Mononuclear cell (primary cell): ENCODE results near the gene CACNB2. TPM values are rescaled to one million over a fixed set of nuclear protein-coding genes. Genes with fewer than 3 reads are reported as not detected.

Source experiments
- H3K27me3 ChIP-seq: 2 replicates; pipeline ENCODE4 v1.6.0; 2011; ENCODE audit warnings: low read length, control low read depth; ENCODE audit not compliant: insufficient read depth
- H3K4me1 ChIP-seq: 2 replicates; pipeline ENCODE4 v1.5.1; 2011; ENCODE audit warnings: mild to moderate bottlenecking, low read length, control low read depth; ENCODE audit not compliant: insufficient read depth
- H3K4me3 ChIP-seq: 2 replicates; pipeline ENCODE4 v1.5.1; 2011; ENCODE audit warnings: mild to moderate bottlenecking, low read length, moderate library complexity
- H3K9me3 ChIP-seq: 2 replicates; pipeline ENCODE4 v1.5.1; 2011; ENCODE audit warnings: low read depth, mild to moderate bottlenecking, control low read depth, low read length
- total RNA-seq: library from RNA; depleted of rRNA; stranded (reverse); fragments of >200 nt; gene quantifications from one replicate; pipeline ENCODE4 v1.2.3, GENCODE V29; 2012

The CACNB2 gene
- total RNA-seq, 1 donor: not detected

DNA sequence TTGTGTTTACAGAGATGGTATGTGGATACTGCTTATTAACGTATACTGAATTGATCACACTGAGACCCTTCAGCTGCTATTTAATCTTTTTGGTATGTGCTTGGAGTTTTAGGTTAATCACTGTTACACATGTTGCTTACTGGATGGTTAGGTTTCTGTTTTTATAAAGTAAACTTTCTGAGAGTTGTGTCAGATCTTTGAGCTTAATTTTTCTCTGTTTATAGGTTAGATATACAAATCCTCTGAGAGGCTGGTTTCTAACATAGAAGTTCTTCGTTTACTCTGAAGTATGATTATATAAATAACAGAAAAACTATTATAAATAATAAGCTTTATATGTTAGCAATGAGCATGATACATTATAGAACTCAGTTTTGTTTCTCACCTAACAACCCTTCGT, 388.1 kb downstream of the CACNB2 start:
- Histone ChIP-seq H3K4me1 (no peaks in the 10 kb centered on the region), H3K27me3 (no peaks in the 10 kb centered on the region), H3K4me3 (no peak overlapping the region), H3K9me3 (no peaks in the 10 kb centered on the region)

DNA sequence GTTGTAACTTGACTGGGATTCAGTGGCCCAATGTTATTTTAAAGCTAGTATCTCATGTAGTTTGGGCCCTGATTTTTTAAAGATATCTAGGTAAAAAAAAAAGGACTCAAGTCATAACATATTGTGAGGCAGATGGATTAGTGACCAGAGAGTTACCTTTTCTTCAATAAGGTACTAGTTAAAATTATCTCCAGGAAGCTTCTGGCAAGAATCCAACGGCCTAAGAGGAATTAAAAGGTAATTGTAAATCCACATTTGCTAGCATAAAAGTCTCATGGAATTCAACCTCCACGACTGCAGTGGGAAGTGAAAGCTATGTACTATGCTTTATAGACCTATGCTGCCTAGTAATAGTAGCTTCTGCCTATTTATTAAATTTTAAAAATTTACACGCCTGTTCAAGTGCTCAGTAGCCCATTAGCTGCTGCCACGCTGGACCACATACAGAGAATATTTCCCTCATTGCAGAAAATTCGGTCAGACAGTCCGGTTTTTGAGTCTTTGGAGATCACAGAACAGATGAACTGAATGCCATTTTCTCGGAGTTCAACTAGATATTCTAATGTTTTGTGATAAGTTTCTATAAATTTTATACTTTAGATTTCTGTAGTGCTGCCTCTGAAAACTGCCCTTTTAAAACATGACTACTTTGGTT, 392.8 kb downstream of the CACNB2 start:
- Histone ChIP-seq H3K4me1 (no peaks in the 10 kb centered on the region), H3K9me3 (no peaks in the 10 kb centered on the region), H3K4me3 (no peak overlapping the region), H3K27me3 (no peaks in the 10 kb centered on the region)

DNA sequence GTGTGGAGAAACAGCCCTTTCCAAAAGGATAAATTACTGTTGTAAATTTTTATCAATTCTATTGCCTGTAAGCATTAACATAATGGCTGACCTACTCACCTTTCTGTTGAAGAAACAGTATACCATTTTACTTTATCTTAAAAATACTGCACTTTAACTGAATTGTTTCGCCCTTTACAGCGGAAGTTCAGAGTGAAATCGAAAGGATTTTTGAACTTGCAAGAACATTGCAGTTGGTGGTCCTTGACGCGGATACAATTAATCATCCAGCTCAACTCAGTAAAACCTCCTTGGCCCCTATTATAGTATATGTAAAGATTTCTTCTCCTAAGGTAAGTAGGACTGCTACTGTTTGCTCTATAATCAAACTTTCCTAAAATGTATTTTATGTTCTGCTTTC, 393.7 kb downstream of the CACNB2 start:
- Histone ChIP-seq H3K27me3 (no peaks in the 10 kb centered on the region), H3K4me3 (no peak overlapping the region), H3K9me3 (no peaks in the 10 kb centered on the region)

DNA sequence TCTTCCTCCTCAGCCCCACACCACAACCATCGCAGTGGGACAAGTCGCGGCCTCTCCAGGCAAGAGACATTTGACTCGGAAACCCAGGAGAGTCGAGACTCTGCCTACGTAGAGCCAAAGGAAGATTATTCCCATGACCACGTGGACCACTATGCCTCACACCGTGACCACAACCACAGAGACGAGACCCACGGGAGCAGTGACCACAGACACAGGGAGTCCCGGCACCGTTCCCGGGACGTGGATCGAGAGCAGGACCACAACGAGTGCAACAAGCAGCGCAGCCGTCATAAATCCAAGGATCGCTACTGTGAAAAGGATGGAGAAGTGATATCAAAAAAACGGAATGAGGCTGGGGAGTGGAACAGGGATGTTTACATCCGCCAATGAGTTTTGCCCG, 399.1 kb downstream of the CACNB2 start:
- Histone ChIP-seq H3K9me3 (no peaks in the 10 kb centered on the region), H3K27me3 (no peaks in the 10 kb centered on the region), H3K4me1 (no peaks in the 10 kb centered on the region), H3K4me3 (no peak overlapping the region)

More for the DNA sequence above, 393.7 kb downstream of the CACNB2 start:
- H3K4me1 ChIP-seq: no peaks in the 10 kb centered on the region

DNA sequence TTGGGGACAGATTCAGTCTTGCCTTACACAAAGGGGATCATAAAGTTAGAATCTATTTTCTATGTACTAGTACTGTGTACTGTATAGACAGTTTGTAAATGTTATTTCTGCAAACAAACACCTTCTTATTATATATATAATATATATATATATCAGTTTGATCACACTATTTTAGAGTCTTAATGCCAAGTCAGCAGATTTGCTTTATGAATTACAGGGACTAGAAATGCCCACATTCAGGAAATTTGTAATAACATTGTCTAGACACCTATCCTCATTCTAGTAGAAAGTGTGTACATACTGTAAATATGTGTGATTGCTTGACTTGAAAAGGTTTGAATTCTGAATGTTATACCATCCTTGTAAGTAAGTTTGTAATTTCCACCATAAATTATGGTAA, 400.0 kb downstream of the CACNB2 start:
- Histone ChIP-seq H3K4me3 (no peak overlapping the region), H3K4me1 (no peaks in the 10 kb centered on the region), H3K27me3 (no peaks in the 10 kb centered on the region), H3K9me3 (no peaks in the 10 kb centered on the region)

DNA sequence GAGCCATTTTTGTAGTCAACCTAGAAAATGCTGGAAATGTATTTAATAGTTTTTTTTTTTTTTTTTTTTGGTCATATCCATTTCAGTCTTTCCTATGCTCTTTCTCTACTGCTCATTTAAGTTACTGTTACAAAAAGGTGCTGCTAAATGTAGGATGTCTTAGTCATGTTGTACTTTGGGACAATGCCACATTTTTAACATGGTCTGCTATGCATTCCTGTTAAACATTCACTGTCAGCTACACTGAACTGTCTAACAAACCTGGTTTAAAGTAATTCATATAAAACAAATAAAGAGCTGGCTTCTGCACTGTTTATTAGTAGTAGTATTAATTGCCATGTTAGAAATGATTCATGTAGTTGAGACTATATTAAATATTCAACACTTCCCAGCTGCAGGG, 402.6 kb downstream of the CACNB2 start:
- Histone ChIP-seq H3K4me3 (no peak overlapping the region), H3K4me1 (no peaks in the 10 kb centered on the region), H3K9me3 (no peaks in the 10 kb centered on the region), H3K27me3 (no peaks in the 10 kb centered on the region)

DNA sequence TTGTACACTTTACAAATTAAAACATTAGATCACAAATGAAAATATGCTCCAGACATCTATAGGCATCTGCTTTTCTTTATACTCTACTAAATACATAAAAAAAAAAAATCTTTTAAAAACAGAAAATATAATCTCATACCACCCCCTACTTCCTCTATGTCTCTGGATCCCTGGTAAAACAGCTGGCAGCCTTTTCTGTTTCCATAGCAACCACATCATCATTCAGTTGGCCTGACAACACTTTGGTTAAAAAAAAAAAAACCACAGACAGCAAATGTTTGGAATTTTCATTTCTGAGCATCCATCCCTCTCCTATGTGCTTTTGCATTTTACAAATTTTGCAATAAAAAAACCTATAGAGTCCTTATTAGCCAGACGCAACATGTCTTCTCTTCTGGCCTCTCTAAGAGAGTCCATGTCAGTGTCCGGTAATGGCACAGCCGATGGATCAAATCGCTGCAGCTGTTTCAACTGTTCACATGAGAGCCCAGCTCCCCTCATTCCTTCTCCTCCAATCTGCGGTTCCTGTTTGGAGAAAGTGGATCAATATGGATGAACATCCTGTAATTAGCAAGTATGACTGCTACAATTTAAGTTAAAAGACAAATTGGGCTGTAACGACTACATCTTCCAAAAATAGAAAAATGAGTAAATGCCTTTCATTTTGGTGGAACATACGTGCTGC, 405.5 kb downstream of the CACNB2 start:
- no peak overlapping the region for H3K4me3 ChIP-seq
- no peaks in the 10 kb centered on the region for H3K4me1 ChIP-seq
- no peaks in the 10 kb centered on the region for H3K9me3 ChIP-seq
- no peaks in the 10 kb centered on the region for H3K27me3 ChIP-seq

DNA sequence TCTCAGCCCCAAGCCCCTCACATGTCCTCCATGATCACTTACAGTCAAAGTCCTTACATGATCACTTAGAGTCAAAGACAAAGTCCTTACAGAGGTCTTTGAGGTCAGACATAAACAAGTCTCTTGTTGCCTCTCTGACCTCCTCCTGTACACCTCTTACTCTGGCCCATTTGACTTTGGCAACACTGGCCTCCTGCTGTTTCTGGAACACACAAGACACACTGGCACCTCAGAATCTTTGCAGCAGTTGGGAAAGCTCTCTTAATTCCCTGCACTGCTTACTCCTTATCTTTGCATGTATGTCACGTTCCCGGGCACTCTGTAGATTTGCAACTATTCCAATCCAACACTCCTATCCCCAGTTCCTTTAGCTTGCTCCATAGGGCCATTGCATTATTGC, 408.9 kb downstream of the CACNB2 start:
- Histone ChIP-seq H3K27me3 (no peaks in the 10 kb centered on the region), H3K9me3 (peaks cover 8% of the 10 kb centered on the region)

DNA sequence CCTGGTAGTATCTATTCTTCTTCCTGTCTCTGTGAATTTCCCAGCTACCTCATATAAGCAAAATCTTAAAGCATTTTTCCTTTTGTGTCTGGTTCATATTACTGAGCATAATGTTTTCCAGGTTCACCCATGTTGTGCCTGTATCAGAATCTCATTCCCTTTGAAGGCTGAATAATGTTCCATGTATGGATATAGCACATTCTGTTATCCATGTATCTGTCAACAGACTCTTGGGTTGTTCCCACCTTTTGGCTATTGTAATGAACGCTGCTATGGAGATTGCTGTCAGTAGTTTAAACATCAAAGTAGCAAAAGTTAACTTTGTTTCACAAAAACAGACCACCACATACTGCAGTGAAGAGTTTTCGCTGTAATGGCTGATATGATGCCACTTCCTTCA, 411.2 kb downstream of the CACNB2 start:
- Histone ChIP-seq H3K9me3 (peaks cover 32% of the 10 kb centered on the region), H3K27me3 (no peaks in the 10 kb centered on the region)

More for the DNA sequence above, 408.9 kb downstream of the CACNB2 start:
- Histone ChIP-seq H3K4me1 (no peaks in the 10 kb centered on the region), H3K4me3 (no peak overlapping the region)

DNA sequence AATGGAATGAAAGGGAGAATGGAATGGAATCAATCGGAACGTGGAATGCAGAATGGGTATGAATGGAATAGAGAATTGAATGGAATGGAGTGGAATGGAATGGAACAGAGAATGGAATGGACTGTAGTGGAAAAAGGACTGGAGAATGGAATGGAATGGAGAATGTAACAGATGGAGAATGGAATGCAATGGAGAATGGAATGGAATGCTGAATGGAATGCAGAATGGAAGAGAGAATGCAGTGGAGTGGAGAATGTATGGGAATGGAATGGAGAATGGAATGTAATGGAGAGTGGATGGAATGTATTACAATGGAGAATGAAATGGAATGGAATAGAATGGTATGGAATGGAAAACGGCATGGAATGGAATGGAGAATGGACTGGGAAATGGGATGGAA, 414.3 kb downstream of the CACNB2 start:
- Histone ChIP-seq H3K4me3 (no peak overlapping the region), H3K9me3 (peaks cover 58% of the 10 kb centered on the region), H3K27me3 (no peaks in the 10 kb centered on the region), H3K4me1 (no peaks in the 10 kb centered on the region)

More for the DNA sequence above, 411.2 kb downstream of the CACNB2 start:
- H3K4me3 ChIP-seq: no peak overlapping the region
- no peaks in the 10 kb centered on the region for H3K4me1 ChIP-seq

DNA sequence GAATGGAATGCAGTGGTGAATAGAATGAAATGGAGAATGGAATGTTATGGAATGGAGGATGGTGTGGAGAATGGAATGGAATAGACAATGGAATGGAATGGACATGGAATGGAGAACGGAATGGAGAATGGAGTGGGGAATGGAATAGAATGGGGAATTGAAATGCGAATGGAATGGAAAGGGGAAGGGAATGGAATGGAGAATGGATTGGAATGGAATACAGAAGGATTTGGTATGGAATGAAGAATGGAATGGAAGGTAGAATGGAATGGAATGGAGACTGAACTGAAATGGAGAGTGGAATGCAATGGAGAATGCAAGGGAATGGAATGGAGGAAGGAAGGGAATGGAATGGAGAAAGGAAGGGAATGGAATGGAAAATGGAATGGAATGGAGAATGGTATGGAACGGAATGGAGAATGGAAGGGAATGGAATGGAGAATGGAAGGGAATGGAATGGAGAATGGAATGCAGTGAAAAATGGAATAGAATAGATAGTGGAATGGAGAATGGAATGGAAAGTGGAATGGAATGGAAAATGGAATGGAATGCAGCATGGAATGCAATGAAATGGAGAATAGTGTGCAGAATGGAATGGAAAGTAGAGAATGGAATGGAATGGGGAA, 416.4 kb downstream of the CACNB2 start:
- Histone ChIP-seq H3K27me3 (no peaks in the 10 kb centered on the region), H3K9me3 (peaks cover 69% of the 10 kb centered on the region), H3K4me1 (no peaks in the 10 kb centered on the region), H3K4me3 (no peak overlapping the region)

DNA sequence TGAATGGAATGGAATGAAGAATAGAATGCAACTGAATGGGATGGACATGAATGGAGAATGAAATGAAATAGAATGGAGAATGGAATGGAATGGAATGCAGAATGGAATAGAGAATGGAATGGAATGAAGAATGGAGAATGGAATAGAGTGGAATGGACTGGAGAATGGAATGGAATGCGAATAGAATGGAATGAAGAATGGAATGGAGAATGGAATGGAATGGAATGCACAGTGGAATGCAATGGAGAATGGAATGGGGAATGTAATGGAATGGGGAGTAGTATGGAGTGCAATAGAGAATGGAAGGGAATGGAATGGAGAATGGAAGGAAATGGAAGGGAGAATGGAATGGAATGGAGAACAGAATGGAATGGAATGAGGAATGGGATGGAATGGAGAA, 417.7 kb downstream of the CACNB2 start:
- Histone ChIP-seq H3K4me3 (no peak overlapping the region), H3K4me1 (no peaks in the 10 kb centered on the region), H3K9me3 (peaks cover 78% of the 10 kb centered on the region), H3K27me3 (no peaks in the 10 kb centered on the region)

DNA sequence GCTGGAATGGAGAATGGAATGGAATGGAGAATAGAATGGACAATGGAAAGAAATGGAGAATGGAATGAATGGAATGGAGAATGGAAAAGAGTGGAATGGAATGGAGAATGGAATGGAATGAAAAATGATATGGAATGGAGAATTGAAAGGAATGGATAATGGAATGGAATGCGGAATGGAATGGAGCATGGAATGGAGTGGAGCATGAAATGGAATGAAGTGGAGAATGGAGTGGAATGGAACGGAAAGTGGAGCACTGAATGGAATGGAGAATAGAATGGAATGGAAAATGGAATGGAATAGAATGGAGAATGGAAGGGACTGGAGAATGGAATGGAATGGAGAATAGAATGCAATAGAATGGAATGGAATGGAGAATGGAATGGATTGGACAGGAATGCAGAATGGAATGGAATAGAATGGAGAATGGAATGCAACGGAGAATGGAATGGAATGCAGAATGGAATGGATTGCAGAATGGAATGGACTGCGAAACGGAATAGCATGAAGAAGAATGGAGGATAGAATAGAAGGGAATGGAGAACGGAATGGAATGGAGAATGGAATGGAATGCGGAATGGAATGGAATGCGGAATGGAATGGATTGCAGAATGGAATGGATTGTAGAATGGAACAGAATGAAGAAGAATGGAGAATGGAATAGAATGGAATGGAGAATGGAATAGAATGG, 421.8 kb downstream of the CACNB2 start:
- H3K4me3 ChIP-seq: no peak overlapping the region
- no peaks in the 10 kb centered on the region for H3K27me3 ChIP-seq
- H3K9me3 ChIP-seq: peaks cover 79% of the 10 kb centered on the region
- H3K4me1 ChIP-seq: no peaks in the 10 kb centered on the region

DNA sequence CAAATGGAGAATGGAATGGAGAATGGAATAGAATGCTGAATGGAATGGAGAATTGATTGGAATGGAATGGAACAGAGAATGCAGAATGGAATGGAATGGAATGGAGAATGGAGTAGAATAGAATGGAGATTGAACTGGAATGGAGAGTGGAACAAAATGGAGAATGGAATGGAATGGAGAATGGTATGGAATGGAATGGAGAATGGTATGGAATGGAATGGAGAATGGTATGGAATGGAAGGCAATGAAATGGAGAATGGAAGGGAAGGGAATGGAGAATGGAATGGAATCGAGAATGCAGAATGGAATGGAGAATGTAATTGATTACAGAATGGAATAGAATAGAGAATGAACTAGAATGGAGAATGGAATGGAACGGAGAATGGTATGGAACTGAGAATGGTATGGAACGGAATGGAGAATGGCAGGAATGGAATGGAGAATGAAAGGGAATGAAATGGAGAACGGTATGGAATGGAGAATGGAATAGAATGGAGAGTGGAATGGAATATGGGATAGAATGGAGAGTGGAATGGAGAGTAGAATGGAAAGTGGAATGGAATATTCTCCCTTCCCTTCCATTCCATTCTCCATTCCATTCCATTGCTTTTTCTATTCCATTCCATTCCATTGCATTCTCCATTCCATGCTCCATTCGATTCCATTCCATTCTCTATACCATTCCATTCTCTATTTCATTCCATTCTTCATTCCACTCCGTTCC, 422.9 kb downstream of the CACNB2 start:
- H3K4me1 ChIP-seq: no peaks in the 10 kb centered on the region
- H3K9me3 ChIP-seq: peaks cover 79% of the 10 kb centered on the region
- H3K4me3 ChIP-seq: no peak overlapping the region
- no peaks in the 10 kb centered on the region for H3K27me3 ChIP-seq

DNA sequence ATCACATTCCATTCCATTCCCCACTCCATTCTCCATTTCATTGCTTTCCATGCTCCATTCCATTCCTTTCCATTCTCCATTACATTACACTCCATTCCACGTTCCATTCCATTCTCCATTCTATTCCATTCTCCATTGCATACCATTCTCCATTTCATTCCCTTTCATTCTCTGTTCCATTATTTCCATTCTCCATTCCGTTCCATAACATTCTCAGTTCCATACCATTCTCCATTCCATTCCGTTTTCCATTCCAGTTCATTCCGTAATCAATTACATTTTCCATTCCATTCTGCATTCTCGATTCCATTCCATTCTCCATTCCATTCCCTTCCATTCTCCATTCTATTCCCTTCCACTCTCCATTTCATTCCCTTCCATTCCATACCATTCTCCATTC, 424.8 kb downstream of the CACNB2 start:
- no peak overlapping the region for H3K4me3 ChIP-seq
- H3K4me1 ChIP-seq: no peaks in the 10 kb centered on the region
- H3K9me3 ChIP-seq: peaks cover 82% of the 10 kb centered on the region
- H3K27me3 ChIP-seq: no peaks in the 10 kb centered on the region
